Lower leg skin (tissue), 3 donors: ENCODE measurements around the gene HES6.

Experiments used
- CTCF ChIP-seq, 3 donors: fragments of 450-650 bp; IDR thresholded peaks; one replicate each; pipeline ENCODE4 v1.5.1; 2016; ENCODE audit warnings: antibody characterized with exemption in 3 of 3, mild to moderate bottlenecking in 3 of 3, moderate library complexity in 2 of 3
- POLR2A ChIP-seq, 2 donors: fragments of 450-650 bp; IDR thresholded peaks; one replicate each; pipeline ENCODE4 v1.6.1; 2016 to 2017; ENCODE audit warnings: antibody characterized with exemption in 2 of 2, mild to moderate bottlenecking in 1 of 2, moderate library complexity in 1 of 2

- TF ChIP-seq CTCF (IDR thresholded peaks at IDR 0.05) (no peak), POLR2A (IDR thresholded peaks at IDR 0.05) (no peak)
Measured at GRCh38 chr2:238237431-238238135, 2.3 kb downstream of the HES6 start.
